Subcutaneous adipose tissue (tissue), 4 donors: ENCODE data around the gene AIRE. TPM values are rescaled to one million over a fixed set of nuclear protein-coding genes. Genes with fewer than 3 reads are reported as not detected.

Experiments used
- CTCF ChIP-seq: fragments of 450-650 bp; IDR thresholded peaks from one replicate; pipeline ENCODE4 v1.5.1; 2016; ENCODE audit warnings: low read depth, mild to moderate bottlenecking, control low read depth, antibody characterized with exemption, moderate library complexity
- total RNA-seq, 4 donors: library from RNA; depleted of rRNA; stranded (reverse); fragments of >200 nt; gene quantifications; one replicate each; pipeline ENCODE4 v1.1.0, GENCODE V29; 2016

Gene AIRE
- total RNA-seq, 4 donors from 2014 or later: not detected

- no peak for TF ChIP-seq CTCF
Measured at GRCh38 chr21:44332383-44332782, 46.7 kb downstream of the AIRE start.

GRCh38 chr21:44332965-44333364, 47.3 kb downstream of the AIRE start:
- TF ChIP-seq CTCF: no peak

GRCh38 chr21:44333509-44334328, 48.0 kb downstream of the AIRE start:
- no peak for TF ChIP-seq CTCF

GRCh38 chr21:44334329-44335030, 48.8 kb downstream of the AIRE start:
- TF ChIP-seq CTCF: no peak

- TF ChIP-seq CTCF: no peak
Measured at GRCh38 chr21:44335266-44336059, 49.8 kb downstream of the AIRE start.

GRCh38 chr21:44337449-44337848, 51.8 kb downstream of the AIRE start:
- no peak for TF ChIP-seq CTCF
